PFSK-1 (cell line): Measurements from ENCODE around the gene SND1.

ENCODE experiments used
- FOXP2 ChIP-seq: optimal IDR thresholded peaks from 2 replicates; pipeline ENCODE3; 2011; ENCODE audit warnings: borderline replicate concordance, control low read depth, inconsistent platforms; ENCODE audit not compliant: insufficient read depth; ENCODE audit errors: extremely low read length, extremely low read depth
- POLR2AphosphoS5 ChIP-seq: IDR thresholded peaks from 2 replicates; pipeline ENCODE4 v1.6.1; 2012; ENCODE audit warnings: low read depth, mild to moderate bottlenecking, control low read depth, low read length, moderate library complexity
- REST ChIP-seq, 2 experiments: IDR thresholded peaks; 2 replicates each; pipeline versions ENCODE4 v1.6.1 to v1.8.0; 2011 to 2012; ENCODE audit warnings: low read depth in 2 of 2, low read length in 2 of 2, control low read depth in 1 of 2, inconsistent platforms in 1 of 2, mild to moderate bottlenecking in 1 of 2, moderate library complexity in 1 of 2; ENCODE audit not compliant: insufficient read depth in 1 of 2
- SIN3A ChIP-seq: IDR thresholded peaks from 2 replicates; pipeline ENCODE4 v1.6.1; 2012; ENCODE audit warnings: mild to moderate bottlenecking, low read length, moderate library complexity, borderline replicate concordance; ENCODE audit not compliant: insufficient read depth
- TAF1 ChIP-seq: IDR thresholded peaks from 2 replicates; pipeline ENCODE4 v1.6.1; 2012; ENCODE audit warnings: low read length, control low read depth, borderline replicate concordance; ENCODE audit not compliant: insufficient read depth

- no peak for TF ChIP-seq POLR2AphosphoS5
- no peak for TF ChIP-seq SIN3A
- TF ChIP-seq TAF1: no peak
- no peak for TF ChIP-seq REST (IDR thresholded peaks at IDR 0.05; ENCODE audit: insufficient read depth in 1 of 2, low read depth in 2 of 2, low read length in 2 of 2)
- no peak for TF ChIP-seq FOXP2
Observed at GRCh38 chr7:127708201-127708600, 56.2 kb downstream of the SND1 start.
